Suprapubic skin (tissue), 4 donors: ENCODE measurements around the gene RGMB.

Experiments
- EP300 ChIP-seq: sonication (generic); formaldehyde crosslinking; IDR thresholded peaks from one replicate; pipeline ENCODE4 v1.6.1; 2017; ENCODE audit warnings: antibody characterized with exemption
- POLR2A ChIP-seq, 2 donors: fragments of 450-650 bp; IDR thresholded peaks; one replicate each; pipeline ENCODE4 v1.6.1; 2017; ENCODE audit warnings: antibody characterized with exemption in 2 of 2, mild to moderate bottlenecking in 2 of 2, moderate library complexity in 2 of 2
- POLR2AphosphoS5 ChIP-seq, 3 donors: sonication (generic); formaldehyde crosslinking; IDR thresholded peaks; one replicate each; pipeline ENCODE4 v1.6.1; 2017; ENCODE audit warnings: antibody characterized with exemption in 3 of 3
- TF ChIP-seq, protein P1 (sequence below), 2 donors: fragments of 200-600 bp in 1 of 2; fragments of 450-650 bp in 1 of 2; sonication (generic) in 1 of 2; IDR thresholded peaks; one replicate each; pipeline ENCODE4 v1.5.1; 2016 to 2019; ENCODE audit warnings: antibody characterized with exemption in 2 of 2, mild to moderate bottlenecking in 1 of 2, moderate library complexity in 1 of 2

DNA sequence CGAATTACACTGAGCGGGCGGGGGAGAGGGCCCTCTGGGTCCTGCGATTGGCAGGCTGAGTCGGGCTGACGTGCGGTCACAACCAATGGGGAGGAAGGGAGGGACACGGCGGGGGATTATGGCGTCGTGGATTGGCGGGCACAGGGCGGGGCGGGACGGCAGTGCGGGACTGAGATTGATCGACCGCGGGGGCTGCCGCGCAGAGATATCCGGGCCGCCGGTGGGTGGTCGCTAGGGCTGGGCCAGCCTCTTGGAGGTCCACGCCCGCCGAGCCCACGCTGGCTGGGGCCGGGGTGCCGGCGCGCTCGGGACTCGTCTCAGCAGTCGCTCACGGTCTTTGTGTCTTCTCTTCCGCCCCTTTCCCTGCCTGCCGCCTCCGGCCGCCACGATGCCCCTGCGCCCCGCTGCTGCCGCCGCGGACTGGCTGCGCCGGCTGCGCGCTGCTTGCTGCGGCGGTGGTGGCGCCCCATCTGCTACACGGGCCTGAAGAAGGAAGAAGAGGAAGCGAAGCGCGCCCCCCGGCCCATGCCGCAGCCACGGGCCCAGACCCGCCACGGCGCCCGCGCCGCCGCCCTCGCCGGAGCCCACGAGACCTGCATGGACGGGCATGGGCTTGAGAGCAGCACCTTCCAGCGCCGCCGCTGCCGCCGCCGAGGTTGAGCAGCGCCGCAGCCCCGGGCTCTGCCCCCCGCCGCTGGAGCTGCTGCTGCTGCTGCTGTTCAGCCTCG, at the start of gene RGMB:
- TF ChIP-seq POLR2AphosphoS5 (IDR thresholded peaks at IDR 0.05) (peak in 1 of 3 donors; percentile 25), POLR2A (IDR thresholded peaks at IDR 0.05) (peak in 1 of 2 donors; percentile 61), EP300 (no peak)
- TF ChIP-seq, protein P1, sequence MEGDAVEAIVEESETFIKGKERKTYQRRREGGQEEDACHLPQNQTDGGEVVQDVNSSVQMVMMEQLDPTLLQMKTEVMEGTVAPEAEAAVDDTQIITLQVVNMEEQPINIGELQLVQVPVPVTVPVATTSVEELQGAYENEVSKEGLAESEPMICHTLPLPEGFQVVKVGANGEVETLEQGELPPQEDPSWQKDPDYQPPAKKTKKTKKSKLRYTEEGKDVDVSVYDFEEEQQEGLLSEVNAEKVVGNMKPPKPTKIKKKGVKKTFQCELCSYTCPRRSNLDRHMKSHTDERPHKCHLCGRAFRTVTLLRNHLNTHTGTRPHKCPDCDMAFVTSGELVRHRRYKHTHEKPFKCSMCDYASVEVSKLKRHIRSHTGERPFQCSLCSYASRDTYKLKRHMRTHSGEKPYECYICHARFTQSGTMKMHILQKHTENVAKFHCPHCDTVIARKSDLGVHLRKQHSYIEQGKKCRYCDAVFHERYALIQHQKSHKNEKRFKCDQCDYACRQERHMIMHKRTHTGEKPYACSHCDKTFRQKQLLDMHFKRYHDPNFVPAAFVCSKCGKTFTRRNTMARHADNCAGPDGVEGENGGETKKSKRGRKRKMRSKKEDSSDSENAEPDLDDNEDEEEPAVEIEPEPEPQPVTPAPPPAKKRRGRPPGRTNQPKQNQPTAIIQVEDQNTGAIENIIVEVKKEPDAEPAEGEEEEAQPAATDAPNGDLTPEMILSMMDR (IDR thresholded peaks at IDR 0.05), result no peak
